NCI-H1694 treated with DMSO at 0.1 percent for 48 hours (cell line): ENCODE measurements around the gene DCDC2C.
A peak's percentile ranks its signal among the peaks of the same experiment; 100 is the strongest.
"Not testable (repeated sequence)": the region's sequence is repeated elsewhere in the genome, so short reads cannot be mapped to it uniquely, and the experiment has no call there.

Experiments
- DNase-seq: peaks from one replicate; lab custom pipeline; 2025; lab: John Stamatoyannopoulos, UW

The DCDC2C gene, protein sequence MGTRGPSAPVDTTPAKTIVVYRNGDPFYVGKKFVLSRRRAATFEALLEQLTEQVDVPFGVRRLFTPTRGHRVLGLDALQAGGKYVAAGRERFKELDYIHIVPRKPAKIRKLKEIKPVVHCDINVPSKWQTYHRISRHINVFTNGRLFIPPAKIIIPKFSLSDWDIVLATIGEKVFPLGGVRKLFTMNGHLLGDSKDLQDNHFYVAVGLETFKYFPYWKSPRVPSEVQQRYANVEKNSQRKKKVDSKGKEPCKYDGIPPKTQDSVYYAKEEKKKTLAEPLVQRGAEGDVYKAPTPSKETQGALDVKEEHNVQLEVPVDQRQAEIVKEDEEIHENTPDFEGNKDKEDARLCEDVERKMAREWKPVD

DNA sequence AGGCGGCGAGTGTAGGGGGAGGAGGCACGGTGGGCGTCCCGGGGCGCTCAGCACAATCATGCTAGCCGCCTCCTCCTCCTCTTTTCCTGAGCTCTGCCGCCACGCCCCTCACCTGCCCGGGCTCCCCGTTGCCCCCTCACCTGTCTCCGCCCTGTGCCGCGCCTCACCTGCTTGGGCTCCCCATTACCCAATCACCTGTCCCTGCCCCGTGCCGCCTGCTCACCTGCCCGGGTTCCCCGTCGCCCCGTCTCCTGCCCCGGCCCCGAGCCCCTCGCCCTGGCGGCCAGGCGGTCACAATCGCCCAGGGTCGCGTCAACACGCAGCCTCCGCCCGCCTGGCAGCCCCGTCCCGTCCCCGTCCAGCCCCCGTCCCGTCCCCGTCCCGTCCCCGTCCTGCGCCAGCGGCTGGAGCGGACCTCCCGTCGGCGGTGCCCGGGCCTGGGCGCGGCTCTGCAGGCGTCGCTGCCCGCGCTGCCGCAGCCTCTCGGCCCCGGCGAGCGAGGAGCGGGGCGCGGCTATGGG lies at the start of gene DCDC2C:
DCDC2C (plus strand) TSS at position 340 of the 521 bp plus-strand sequence; CDS start at position 517, 177 bp downstream.
- DNase-seq = no peak

DNA sequence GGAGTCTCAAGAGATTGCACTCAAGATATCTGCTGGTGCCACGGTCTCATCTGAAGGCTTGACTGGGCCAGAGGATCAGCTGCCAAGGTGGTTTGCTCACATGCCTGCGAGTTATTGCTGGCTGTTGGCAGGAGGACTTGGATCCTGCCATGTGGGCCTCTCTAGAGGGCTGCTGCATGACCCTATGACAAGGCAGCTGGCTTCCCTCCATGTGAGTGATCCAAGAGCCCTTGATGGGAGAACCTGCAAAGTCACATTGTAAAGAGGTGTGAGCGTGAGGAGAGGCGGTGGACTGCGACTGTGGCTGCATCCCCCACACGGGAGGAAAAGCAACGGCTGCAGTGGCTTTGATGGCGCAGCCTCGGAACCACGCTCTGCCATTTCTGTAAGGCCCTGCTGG lies 49.4 kb upstream of the DCDC2C start:
- no peak for DNase-seq

DNA sequence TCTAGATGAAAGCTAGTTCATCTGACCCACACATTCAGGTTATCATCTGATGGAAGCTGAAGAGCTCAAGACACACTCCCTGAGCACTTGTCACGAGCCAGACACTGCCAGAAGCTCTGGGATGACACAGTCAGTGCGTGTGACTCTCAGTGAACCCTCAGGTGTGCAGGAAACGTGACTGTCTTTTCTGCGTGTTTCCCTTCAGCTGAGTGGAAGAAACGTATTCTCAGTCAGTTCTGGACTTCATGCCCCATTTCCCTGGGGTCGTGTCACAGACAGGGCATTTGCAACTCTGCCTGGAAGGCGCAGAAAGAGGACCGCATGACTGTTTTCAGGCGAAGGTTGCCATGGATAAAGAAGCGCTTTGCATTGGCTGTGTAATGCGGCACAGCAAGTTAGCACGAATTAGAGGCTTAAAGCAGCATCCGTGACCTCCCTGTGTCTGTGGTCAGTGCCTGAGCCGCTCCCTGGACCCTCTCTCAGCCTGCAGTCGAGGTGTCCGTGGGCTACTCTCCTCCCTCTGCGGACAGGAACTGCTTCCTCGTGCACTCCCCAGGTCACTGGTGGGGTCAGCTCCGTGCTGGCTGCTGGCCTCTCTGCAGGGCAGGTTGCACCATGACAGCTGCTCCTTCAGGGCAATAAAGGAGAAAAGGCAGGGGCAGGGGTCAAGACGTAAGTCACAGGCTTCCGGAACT lies 48.7 kb upstream of the DCDC2C start:
- no peak for DNase-seq

DNA sequence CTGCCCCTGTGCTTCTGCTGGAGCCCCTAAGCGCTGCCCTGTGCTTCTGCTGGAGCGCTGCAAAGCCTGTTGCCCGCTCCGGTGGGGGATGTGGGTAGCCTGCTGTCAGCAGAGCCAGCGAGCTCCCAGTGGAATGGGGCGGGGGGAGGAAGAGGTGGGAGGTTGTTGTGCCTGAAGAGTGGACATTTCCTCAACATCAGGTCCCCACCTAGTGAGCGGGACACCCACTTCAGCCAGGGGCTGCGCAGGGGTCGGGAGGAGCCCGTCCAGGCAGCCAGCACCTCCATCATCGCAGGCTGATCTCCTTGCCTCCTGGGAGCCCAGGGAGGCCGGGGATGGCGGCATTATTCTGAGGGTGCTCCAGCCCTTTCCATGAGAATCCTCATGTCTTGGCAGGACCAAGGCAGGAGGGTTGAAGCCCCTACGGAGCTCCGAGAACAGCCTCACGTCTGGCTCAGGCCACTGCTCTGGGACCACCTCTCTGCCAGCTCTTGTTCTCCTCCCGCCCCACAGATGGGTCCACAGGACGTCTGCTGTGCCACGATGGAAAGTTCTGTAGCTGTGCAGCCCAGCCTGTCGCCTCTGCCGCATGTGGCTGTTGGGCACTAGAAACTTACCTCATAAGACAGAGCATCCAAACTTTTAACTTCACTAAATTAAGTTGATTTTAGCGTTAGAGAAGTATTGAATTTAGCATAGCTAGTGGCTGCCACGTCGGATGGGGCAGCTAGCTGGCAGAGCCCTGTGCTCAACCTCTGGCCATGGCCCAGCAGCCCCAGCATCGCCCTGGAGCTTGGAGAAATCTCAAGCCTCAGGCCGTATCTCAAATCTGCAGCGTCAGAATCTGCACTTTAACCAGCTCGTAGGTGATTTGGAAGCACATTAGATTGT lies 47.3 kb upstream of the DCDC2C start:
- no peak for DNase-seq

DNA sequence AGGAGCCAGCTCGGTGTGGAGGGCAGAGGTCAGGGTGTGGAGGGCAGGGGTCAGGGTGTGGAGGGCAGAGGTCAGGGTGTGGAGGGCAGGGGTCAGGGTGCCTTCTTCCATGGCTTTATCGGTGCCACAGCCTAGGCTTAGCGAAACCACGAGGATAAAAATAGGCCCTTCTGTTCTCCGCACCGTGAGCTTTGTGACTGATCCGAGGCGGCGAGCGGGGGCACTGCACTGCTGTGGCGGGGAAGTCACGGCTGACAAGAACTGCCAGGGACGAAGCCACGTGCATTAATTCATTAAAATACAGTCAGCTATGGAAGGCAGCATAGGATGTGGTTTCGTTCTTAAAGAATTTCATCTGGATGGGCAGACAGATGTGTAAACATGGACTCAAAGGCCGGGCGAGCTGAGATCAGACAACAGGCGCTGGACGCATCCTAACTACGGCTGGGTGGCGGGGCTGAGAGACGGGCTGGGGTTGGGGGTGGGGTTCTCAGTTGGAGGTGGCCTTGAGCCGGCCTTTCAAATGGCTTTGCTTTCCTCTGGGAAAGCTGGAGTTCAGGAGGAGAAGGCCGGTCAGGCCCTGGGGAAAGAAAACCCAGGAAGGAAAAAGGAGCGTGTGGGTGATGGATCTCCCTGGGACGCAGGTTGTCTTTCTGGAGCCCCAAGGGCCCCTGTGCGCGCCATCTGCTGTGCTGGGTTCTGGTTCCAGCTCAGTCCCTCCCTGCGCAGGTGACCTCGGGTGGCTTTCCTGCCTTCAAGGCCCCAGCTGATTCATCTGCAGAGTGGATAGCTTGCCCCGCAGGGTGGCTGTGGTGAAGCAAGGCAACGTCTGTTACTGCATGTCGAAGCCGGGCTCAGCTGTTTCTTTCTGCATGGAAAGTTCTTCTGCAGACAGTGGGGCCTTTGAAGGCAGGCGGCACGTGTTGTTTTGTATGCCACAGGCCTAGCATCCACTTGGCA lies 46.3 kb upstream of the DCDC2C start:
- DNase-seq = no peak

DNA sequence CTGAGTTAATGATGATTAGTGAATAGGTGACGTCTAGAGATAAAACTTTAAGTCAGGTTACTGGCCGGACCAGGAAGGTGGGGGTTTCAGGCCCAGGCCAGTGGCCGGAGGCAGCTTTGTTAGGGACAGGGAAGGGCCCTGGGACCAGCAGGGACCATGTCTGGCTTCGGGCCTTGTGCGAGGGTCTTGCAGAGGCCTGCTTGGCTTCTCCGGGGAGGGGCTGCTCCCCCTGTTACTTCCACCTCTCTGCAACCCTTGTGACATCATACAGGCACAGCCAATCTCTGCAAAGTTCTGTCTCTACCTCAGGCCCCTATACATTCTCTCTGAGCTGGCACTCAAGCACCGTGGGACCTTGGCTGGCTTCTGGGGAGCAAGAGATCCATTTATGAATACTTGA lies 45.5 kb upstream of the DCDC2C start, which contains the start of gene ALLC:
ALLC (plus strand) TSS at position 320 of the 400 bp plus-strand sequence. CDS start 12,958 bp downstream, outside the sequence.
- DNase-seq = no peak

DNA sequence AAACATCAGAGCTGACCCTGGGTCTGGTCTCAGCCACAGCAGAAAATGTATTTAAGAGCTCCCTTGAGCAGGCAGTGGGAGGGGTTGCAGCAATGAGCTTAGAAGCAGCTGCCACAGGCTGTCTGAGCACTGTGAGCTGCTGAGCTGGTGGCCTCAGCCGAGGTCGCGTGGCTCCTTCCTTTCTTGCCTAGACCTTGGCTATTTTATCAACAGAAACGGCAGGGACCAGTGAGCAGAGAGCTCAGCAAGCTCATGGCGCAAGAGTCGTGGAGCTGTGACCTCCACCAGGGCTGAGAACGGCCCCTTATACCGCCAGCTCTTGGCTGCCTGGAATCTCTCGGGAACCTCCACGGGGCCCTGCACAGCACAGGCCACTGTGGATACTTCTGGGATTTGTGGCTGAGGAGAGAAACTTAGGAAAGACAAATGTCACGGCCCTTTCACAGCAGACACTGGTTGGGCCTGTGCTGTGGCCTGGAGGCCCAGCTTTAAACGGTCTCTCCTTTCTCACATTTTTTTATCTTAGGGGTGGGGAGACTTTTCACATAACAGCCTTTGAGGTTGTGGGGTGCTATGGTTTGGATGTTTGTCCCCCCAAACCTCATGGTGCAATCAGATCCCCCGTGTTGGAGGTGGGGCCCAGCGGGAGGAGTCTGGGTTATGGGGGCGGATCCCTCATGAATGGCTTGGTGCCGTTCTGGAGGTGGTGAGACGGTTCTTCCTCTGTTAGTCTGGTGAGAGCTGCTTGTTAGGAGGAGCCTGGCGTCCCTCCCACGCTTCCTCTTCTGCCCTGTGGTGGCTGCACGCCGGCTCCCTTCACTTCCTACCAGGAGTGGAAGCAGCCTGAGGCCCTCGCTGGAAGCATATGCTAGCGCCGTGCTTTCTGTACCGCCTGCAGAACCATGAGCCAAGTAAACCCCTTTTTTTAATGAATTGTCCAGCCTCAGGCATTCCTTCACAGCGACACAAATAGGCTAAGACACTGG lies 43.6 kb upstream of the DCDC2C start:
- DNase-seq = no peak

DNA sequence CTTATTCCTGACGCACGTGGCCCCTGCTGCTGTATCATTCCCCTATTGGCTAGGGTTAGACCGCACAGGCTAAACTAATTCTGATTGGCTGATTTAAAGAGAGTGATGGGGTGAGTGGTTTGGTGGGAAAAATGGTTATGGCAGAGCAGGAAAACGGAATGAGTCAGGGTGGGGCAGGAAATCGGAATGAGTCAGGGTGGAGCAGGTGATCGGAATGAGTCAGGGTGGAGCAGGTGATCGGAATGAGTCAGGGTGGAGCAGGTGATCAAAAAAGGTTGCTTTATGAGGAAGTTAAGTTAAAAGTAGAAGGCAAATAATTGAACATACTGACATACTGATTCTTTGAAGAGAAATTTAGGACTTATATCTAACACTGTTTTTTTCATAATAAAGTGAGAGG lies 42.7 kb upstream of the DCDC2C start:
- not testable (repeated sequence) for DNase-seq

DNA sequence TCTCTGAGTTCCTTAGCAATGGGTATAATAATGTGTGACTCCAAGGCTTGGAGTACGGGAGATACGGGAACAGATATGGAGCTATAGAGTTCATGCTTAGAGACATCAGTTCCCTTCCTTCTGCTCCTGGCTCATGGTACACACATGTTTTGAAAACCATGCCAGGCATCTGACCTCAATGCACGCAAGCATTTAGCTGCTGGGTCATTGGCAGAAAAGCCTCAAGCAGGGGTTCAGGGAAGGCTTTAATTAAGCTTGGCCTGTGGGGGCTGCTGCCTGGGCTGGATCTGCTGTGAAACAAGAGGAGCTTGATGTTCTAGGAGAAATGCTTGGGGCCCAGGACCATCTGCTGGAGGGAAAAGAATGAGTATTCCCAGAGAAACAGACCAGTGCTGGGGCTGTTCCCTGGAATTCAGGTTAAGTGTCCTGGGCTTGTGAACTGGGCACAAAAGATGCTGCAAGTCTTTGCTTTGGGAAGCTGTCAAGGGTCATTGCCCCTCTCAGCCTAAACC lies 42.2 kb upstream of the DCDC2C start:
- DNase-seq = no peak

DNA sequence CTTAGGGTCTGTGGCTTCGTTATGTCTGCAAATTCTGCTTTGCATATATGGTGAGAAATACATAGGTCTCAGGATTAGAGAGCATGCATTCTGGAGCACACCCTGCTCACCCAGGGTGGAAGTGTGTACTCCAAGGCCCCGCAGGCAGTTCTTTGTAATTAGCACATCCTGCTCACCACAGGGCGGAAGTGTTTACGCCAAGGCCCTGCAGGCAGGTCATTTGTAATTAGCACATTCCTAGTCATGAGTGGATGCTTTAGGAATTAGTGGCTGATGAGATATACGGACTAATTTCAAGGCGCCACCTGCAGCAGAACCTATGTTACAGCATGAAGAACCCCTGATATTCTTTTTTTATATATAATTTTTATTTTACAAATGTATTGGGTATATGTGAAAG lies 41.1 kb upstream of the DCDC2C start:
- DNase-seq = peak; percentile 25

DNA sequence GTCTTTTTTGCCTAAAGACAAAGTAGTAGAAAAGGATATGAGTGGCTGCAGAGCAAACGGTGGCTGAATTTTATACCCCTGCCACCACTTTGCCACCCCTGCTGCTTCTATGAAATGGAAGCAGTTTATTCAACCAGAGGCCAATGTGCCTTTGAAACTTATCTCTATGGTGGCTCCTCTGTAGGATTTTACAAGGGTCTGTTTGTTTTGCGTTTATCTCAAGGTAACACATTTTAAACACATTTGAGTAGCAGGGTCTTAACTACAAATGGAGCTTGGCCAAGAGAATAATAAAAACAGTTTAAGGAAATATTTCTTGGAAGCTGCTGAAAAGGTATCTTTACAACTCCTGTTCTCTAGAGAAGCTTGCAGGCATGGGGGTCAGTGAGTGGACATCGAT lies 39.3 kb upstream of the DCDC2C start:
- no peak for DNase-seq

DNA sequence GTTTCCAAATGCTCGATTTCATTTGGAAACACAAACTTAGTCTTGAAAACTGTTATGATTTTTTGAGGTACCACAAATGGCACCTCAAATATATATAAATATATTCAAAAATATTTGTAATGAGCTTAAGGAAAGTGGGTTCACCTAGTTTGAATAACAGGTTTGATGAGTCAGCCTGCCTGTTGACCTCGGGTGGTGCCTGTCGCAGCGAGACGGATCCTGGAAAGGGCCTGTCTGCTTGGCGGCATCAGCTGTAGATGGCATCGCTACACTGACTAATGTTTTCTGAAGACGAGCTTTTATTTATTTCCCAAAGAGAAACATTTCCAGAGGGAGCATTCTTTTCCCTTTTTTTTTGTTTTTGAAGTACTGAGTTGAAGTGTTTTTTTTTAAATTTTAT lies 38.5 kb upstream of the DCDC2C start:
- no peak for DNase-seq

DNA sequence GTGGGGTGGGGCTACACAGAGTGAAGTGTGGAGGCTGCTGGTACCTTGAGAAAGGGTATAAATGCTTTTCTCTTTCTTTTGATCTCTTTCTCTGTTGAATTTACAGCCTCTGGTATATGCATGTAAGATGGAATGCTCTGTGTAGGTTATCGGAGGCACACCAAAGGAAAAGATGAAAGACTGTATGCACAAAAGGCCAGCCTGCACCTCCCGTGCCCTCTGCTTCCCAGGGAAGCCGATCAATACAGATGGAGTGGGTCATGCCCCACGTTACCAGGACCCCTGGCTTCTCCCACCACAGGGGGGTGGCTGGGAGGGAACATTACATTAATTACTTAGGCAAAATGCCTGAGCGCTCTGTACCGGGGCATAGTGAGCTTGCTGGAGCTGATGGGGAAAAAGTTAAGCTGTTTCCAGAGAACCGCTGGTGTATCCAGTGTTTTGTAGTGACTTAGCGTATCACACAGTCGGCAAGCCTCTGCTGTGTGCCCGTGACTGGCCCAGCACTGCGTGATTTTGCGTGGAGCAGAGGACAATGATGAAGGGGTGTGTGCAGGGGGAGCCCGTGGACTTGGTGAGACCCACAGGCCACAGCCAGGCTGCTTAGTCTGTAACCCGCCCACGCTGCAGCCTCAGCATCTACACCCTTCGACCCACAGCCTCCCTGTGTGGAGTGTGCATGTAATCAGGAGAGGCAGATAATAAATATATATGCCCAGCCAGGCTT lies 37.3 kb upstream of the DCDC2C start:
- no peak for DNase-seq

DNA sequence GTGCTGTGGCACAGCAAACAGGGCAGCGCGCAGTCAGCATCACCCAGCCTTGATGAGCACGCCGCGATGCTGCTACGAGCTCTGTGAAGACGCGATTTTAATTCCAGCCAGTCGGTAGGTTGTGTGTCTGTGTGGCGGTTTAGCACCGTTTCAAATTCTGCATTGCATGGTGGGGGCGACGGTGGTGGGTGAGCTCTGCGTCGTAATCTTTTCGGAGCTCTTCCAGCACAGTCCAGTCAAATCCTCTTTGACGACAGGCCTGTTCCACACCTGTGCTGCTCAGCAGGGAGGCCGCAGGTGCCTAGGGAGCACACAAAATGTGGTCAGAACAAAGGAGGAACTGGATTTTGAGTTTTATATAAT lies 36.8 kb upstream of the DCDC2C start:
- no peak for DNase-seq

DNA sequence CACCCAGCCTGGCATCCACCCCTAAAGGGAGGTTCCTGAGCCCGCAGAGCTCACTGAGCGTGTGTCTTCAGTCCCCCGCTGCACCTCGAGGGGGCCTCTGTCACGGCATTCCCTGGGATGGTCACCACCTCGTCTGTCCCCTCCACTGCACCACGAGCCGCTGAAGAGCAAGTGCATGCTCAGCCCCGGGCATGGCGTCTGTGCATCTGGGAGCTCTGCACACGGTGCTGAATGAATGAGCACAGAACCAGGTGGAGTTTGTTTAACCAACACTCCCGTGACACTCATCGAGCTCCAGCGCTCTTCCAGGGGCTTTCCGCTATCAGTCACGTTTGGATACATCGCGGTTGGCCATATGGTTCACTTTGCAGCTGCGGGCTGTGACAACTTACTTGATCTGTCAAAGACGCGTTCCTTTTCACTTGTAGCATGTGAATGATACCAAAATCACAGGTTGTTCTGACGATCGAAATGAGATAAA lies 36.2 kb upstream of the DCDC2C start:
- peak; percentile 89 for DNase-seq

DNA sequence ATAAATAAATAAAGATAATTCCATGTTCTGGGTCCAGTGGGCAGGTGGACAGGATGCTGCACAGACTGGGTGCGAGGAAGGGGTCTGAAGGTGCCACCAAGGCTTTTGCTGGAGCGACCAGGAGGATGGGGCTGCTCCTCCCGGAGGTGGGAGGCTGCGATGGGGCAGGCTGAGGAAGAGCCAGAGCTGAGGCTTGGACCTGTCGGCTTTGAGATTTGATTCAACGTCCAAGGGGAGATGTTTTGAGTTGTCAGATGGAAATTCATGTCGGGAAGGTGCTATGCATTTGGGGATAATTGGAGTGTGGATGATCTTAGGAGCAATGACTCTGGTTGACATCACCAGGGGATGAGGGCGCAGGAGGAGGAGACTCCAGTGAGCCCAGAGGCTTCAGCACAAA lies 33.7 kb upstream of the DCDC2C start:
- no peak for DNase-seq

DNA sequence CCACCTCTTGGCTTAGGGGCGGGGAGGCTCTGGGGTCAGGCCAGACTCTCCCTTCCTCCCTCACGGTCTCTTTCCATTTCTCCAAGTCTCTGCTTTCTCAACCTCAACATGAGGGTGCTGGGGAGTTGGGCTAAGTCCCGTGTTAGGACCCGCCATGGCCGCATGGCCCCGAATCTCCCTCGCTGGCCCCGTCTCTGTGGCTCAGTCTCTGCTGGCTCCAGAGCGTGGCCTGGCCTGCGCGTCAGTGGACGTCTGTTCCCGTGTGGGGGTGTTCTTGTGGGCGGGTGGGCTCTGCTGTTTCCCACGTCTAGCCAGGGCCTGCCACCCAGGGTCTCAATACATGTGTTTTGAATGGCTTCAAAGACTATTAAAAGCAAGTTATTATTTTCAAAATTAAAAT lies 33.0 kb upstream of the DCDC2C start:
- no peak for DNase-seq

DNA sequence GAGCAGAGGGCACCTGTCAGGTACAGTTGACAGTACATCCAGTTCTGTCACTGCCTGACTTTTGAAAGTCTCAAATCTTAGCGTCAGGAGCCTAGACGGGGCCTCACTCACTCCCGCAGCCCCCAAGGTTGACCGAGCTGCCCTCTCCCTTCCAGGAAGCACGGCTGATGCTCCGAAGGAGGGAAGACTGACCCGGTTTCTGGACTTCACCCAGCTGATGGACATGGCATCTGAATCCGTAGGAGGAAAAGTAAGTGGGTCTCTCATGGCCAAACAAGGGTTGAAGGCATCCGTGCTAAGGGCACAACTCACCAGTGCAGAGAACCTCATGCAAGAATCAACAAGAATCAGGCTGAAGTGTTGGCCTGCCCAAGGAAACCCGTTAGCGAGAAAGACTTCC lies 32.4 kb upstream of the DCDC2C start:
- no peak for DNase-seq
